Activated T-helper 2 cell treated with anti-CD3 and anti-CD28 coated beads, Interferon-gamma antibody, Interleukin-2, Interleukin-4, amounts not matched to agents 10 μg/mL and 5 μg/mL and 100 μg/mL, durations not matched to agents 14 hours and 24 hours and 36 hours (primary cell): ENCODE data around the gene CCR2. TPM values are rescaled to one million over a fixed set of nuclear protein-coding genes. Genes with fewer than 3 reads are reported as not detected.
"Not testable (repeated sequence)": the region's sequence is repeated elsewhere in the genome, so short reads cannot be mapped to it uniquely, and the experiment has no call there.

Experiments
- DNase-seq: peaks from one replicate; pipeline ENCODE4 v3.0.0; 2021; ENCODE audit warnings: low spot score
- H3K27ac Mint-ChIP-seq: one replicate; pipeline ENCODE4 v1.8.0; 2021; ENCODE audit warnings: mixed read lengths
- H3K27me3 Mint-ChIP-seq: one replicate; pipeline ENCODE4 v1.8.0; 2021; ENCODE audit warnings: low read depth, mixed read lengths
- H3K36me3 Mint-ChIP-seq: one replicate; pipeline ENCODE4 v1.8.0; 2021; ENCODE audit warnings: low read depth, mixed read lengths
- H3K4me1 Mint-ChIP-seq: one replicate; pipeline ENCODE4 v1.8.0; 2021; ENCODE audit warnings: low read depth, mixed read lengths
- H3K4me3 Mint-ChIP-seq: one replicate; pipeline ENCODE4 v1.8.0; 2021; ENCODE audit warnings: low read depth, mild to moderate bottlenecking, moderate library complexity, mixed read lengths
- H3K9me3 Mint-ChIP-seq: one replicate; pipeline ENCODE4 v1.8.0; 2021; ENCODE audit warnings: mixed read lengths
- intact Hi-C: fragments of 100-400 bp; cut with micrococcal nuclease; formaldehyde crosslinking; loops from one replicate; pipeline ENCODE4 v1.15.1; 2023
- total RNA-seq: library from RNA; stranded (reverse); gene quantifications from 2 replicates; pipeline ENCODE4 v1.2.3, GENCODE V29; 2022

The CCR2 gene
- total RNA-seq, 1 donor from 2014 or later = 1.1 TPM

DNA sequence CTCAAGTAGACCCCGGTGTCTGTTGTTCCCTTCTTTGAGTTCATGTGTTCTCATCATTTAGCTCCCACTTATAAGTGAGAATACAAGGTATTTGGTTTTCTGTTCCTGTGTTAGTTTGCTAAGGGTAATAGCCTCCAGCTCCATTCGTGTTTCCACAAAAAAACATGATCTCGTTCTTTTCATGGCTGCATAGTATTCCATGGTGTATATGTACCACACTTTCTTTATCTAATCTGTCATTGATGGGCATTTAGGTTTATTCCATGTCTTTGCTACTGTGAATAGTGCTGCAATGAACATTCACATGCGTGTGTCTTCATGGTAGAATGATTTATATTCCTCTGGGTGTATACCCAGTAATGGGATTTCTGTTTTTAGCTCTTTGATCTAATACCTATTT, 49.0 kb downstream of the CCR2 start:
- H3K27ac Mint-ChIP-seq, H3K9me3 Mint-ChIP-seq, H3K27me3 Mint-ChIP-seq, H3K4me3 Mint-ChIP-seq, DNase-seq, H3K36me3 Mint-ChIP-seq, intact Hi-C loops: not testable (repeated sequence)
- H3K4me1 Mint-ChIP-seq = peaks cover 12% of the 10 kb centered on the region

DNA sequence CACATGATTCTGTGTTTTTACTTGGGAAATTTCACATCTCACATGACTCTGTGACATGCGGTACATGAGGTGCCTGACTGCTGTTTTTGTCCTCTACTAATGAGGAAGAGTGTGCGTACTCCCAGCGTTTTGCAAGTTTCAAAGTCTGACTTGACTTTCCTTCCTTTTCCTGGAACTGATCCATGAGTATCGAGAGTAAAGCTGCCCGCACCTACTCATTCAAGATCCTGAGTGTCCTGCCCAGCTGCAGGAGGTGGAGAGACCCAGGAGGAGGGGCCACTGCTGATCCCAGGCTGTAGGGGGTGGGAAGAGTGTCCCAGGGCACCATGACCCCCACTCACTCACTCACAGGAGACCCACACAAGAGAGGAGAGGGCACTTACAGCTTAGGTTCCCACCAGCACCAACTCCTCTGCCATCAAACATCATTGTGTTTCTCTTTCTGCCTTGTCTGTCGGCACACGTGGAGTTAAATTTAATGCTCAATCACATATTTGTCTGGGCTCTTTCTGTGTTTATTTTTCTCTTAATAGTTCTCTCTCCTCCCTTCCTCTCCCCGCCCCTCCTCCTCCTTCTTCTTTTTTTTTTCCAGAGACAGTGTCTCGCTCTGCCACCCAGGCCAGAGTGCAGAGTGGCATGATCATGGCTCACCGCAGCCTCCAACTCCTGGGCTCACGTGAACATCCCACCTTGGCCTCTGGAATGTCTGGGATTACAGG, 51.5 kb downstream of the CCR2 start:
- intact Hi-C loops = no loop called here
- DNase-seq = no peak
- no peak overlapping the region for H3K27ac Mint-ChIP-seq
- H3K9me3 Mint-ChIP-seq = no peaks in the 10 kb centered on the region
- H3K36me3 Mint-ChIP-seq = no peaks in the 10 kb centered on the region
- H3K27me3 Mint-ChIP-seq = peaks cover 9% of the 10 kb centered on the region
- peaks cover 25% of the 10 kb centered on the region for H3K4me1 Mint-ChIP-seq
- no peak overlapping the region for H3K4me3 Mint-ChIP-seq

DNA sequence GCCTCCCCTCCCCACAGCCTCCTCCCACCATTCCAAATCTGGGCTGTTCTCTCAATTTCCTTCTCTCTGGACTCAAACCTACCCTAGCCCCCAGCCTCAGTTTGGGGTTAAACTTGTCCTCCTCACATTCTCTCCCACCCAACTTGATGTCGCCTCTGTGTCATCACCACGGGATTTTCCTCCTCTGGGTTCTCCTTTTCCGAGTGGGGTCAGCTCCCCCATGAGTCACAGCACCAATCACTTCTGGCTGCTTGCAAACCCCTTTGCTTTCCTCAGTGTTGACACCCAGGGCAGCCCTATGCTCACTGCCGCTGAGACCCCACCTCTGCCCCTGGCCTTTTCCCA, 52.5 kb downstream of the CCR2 start:
- peaks cover 27% of the 10 kb centered on the region for H3K4me1 Mint-ChIP-seq
- no peak for DNase-seq
- H3K36me3 Mint-ChIP-seq = no peaks in the 10 kb centered on the region
- H3K27ac Mint-ChIP-seq = no peak overlapping the region
- peaks cover 14% of the 10 kb centered on the region for H3K27me3 Mint-ChIP-seq
- no peak overlapping the region for H3K4me3 Mint-ChIP-seq
- intact Hi-C loops = no loop called here
- H3K9me3 Mint-ChIP-seq = no peaks in the 10 kb centered on the region

DNA sequence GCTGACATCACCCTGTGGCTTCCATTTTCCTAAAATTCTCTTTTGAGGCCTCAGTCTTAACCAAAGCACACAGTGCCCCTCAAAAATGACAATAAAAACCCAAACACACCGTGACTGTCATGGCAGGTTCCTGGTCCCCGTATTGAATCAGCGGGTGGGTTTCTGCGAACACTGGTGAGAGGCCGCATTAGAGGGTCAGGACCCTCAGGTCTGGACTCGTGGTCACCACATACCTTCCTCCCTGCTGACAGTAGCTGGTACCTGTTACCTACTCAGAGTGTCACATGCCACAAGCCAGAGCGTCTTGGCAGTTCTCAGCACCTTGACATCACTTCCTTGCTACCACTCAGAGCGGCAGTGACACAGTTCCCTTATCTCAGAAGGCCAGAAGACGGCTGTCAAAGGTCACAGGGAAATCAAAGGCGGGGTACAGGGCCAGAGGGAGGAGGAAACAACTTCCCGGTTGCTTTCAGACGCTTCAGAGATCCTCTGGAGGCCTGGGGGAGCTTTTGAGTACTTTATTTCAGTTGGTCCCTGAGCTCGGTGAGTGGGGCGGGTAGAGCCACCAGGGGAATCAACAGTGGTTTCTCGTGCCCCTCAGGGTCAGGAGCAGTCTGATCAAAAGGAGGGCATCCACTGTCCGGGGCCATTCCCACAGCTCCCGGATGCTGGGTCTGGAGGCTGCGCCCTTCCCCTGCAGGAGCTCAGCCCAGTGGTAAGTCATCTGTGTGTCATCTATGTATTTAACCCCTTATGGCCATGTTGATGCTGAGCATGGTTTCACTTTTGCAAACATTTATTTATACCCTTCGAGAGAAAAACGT, 53.1 kb downstream of the CCR2 start, which contains the start of the genes CCR5AS and CCRL2:
Gene CCR5AS, minus strand, starts transcription at position 279 of the 824 bp plus-strand sequence.
Gene CCRL2, plus strand, starts transcription at position 472 of the 824 bp plus-strand sequence. CDS start 821 bp downstream, outside the sequence.
- Mint-ChIP-seq H3K36me3 (no peaks in the 10 kb centered on the region), H3K27ac (peak within 1 kb of the TSS; percentile 80), H3K27me3 (peaks cover 14% of the 10 kb centered on the region), H3K9me3 (no peaks in the 10 kb centered on the region), H3K4me1 (peaks cover 27% of the 10 kb centered on the region), H3K4me3 (peak within 1 kb of the TSS; percentile 73)
- DNase-seq = peak; percentile 32
- intact Hi-C loops = no loop called here

DNA sequence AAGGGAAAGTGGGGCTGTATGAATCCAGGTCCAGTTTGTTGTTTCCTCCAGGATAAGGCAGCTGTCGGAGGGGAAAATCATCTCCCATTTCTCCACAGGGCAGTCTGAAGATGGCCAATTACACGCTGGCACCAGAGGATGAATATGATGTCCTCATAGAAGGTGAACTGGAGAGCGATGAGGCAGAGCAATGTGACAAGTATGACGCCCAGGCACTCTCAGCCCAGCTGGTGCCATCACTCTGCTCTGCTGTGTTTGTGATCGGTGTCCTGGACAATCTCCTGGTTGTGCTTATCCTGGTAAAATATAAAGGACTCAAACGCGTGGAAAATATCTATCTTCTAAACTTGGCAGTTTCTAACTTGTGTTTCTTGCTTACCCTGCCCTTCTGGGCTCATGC, 54.1 kb downstream of the CCR2 start:
- DNase-seq = no peak
- peaks cover 19% of the 10 kb centered on the region for H3K27me3 Mint-ChIP-seq
- no peaks in the 10 kb centered on the region for H3K36me3 Mint-ChIP-seq
- peaks cover 27% of the 10 kb centered on the region for H3K4me1 Mint-ChIP-seq
- peak overlapping the region; percentile 21 for H3K27ac Mint-ChIP-seq
- no peaks in the 10 kb centered on the region for H3K9me3 Mint-ChIP-seq
- intact Hi-C loops = no loop called here
- peak overlapping the region; percentile 37 for H3K4me3 Mint-ChIP-seq

DNA sequence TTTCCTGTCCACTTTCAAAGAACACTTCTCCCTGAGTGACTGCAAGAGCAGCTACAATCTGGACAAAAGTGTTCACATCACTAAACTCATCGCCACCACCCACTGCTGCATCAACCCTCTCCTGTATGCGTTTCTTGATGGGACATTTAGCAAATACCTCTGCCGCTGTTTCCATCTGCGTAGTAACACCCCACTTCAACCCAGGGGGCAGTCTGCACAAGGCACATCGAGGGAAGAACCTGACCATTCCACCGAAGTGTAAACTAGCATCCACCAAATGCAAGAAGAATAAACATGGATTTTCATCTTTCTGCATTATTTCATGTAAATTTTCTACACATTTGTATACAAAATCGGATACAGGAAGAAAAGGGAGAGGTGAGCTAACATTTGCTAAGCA, 54.9 kb downstream of the CCR2 start:
- Mint-ChIP-seq H3K27me3 (peaks cover 13% of the 10 kb centered on the region), H3K36me3 (no peaks in the 10 kb centered on the region), H3K27ac (no peak overlapping the region), H3K9me3 (no peaks in the 10 kb centered on the region), H3K4me3 (no peak overlapping the region), H3K4me1 (peaks cover 27% of the 10 kb centered on the region)
- intact Hi-C loops = no loop called here
- no peak for DNase-seq

DNA sequence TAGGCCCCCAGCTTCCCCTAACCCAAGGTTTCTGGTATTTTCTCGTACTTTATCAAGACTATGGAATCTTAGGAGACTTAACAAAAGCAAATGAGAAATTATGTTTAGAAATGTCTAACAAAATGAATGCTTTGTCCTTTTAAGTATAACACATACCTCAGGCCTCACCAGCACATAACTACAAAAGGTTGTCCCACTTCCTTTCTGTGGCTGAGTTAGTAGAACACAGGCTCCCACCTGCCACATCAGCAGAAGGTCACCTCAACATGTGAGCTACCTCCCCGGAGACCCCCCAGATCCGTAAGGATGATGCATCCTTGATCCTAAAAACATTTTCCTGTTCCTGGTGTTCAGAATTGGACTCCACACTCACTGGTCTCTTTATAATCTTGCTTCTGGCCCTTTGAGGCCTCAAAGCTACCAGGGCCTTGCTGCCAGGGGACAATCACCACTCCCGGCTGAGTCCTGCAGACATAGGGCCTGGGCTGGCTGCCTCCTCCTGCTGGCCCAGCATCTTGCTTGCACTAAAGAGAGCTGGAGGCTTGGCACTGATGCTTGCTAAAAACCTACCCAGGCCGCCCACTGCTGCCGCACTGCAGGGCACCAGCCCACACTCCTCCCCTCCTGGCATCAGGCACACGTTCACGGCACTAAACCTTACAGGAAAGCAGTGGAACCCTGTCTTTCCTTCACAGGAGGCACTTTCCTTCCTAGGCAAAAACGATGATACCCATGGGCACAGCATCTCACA, 56.0 kb downstream of the CCR2 start:
- no peak overlapping the region for H3K27ac Mint-ChIP-seq
- intact Hi-C loops = no loop called here
- H3K4me3 Mint-ChIP-seq = no peak overlapping the region

More for the DNA sequence above, 56.0 kb downstream of the CCR2 start:
- DNase-seq = no peak
- Mint-ChIP-seq H3K27me3 (peaks cover 16% of the 10 kb centered on the region), H3K9me3 (no peaks in the 10 kb centered on the region), H3K4me1 (peaks cover 27% of the 10 kb centered on the region), H3K36me3 (no peaks in the 10 kb centered on the region)

Other genes starting within 250 kb of the CCR2 start
- 0.41 and 0.51 TPM in 2 replicates for gene CCR1, start 145.8 kb upstream of the CCR2 start, total RNA-seq
- not detected in 2 replicates for gene CCR3, start 111.7 kb upstream of the CCR2 start, total RNA-seq
- 0.30 and 0.46 TPM in 2 replicates for gene CCR5, start 16.8 kb downstream of the CCR2 start, total RNA-seq
- 1.2 and 1.6 TPM in 2 replicates for gene CCRL2, start 53.1 kb downstream of the CCR2 start, total RNA-seq
- gene LTF, start 110.8 kb downstream of the CCR2 start, total RNA-seq = not detected in 2 replicates
- not detected in 2 replicates for gene RTP3, start 143.9 kb downstream of the CCR2 start, total RNA-seq
- 0.09 TPM in 1 of 2 replicates, not detected in the other for gene LRRC2, start 212.2 kb downstream of the CCR2 start, total RNA-seq